ENCODE measurements around the gene UBALD1. TPM values are rescaled to one million over a fixed set of nuclear protein-coding genes. Genes with fewer than 3 reads are reported as not detected.

Gene UBALD1
- total RNA-seq, 1 donor from 2014 or later = 23.4 TPM

DNA sequence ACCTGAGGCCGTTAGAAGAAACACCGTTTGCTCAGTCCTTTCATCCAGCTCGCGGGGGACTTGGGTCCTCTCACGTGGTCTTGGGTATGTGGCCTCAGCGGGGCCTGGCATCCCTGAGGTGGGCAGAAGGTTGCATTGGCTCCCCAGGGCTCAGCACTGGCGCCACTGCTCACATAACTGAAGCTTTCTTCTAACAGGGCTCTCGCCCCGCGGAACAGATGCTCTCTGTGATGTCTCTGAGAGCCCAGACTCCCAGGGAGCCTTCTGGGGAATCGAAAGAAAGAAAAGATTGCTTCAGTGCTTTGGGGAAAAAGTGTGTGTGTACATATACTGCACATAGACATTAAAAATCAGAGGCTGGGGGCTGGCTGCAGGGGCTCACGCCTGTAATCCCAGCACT is 20.1 kb upstream of the UBALD1 start:
- TF ChIP-seq, protein P1, sequence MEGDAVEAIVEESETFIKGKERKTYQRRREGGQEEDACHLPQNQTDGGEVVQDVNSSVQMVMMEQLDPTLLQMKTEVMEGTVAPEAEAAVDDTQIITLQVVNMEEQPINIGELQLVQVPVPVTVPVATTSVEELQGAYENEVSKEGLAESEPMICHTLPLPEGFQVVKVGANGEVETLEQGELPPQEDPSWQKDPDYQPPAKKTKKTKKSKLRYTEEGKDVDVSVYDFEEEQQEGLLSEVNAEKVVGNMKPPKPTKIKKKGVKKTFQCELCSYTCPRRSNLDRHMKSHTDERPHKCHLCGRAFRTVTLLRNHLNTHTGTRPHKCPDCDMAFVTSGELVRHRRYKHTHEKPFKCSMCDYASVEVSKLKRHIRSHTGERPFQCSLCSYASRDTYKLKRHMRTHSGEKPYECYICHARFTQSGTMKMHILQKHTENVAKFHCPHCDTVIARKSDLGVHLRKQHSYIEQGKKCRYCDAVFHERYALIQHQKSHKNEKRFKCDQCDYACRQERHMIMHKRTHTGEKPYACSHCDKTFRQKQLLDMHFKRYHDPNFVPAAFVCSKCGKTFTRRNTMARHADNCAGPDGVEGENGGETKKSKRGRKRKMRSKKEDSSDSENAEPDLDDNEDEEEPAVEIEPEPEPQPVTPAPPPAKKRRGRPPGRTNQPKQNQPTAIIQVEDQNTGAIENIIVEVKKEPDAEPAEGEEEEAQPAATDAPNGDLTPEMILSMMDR (IDR thresholded peaks at IDR 0.05) = no peak
- ATAC-seq (ENCODE audit: low read depth) = no peak
- intact Hi-C loops (cut with micrococcal nuclease) = no loop called here
- ChIA-PET POLR2A (interaction anchor here (1.3 kb wide), 1 partner anchor 10 kb away, joined by 5 read pairs; the partner anchor contains the start of gene MGRN1), CTCF (no interaction called here)
- peaks cover 29% of the 10 kb centered on the region for H3K36me3 Mint-ChIP-seq (ENCODE audit: low read depth)
- H3K9me3 Mint-ChIP-seq = peaks cover 4% of the 10 kb centered on the region
- H3K27me3 Mint-ChIP-seq = no peaks in the 10 kb centered on the region
- DNase-seq = no peak
- no peak overlapping the region for H3K4me3 Mint-ChIP-seq
- H3K4me1 Mint-ChIP-seq = peaks cover 7% of the 10 kb centered on the region
- H3K27ac Mint-ChIP-seq = no peak overlapping the region

DNA sequence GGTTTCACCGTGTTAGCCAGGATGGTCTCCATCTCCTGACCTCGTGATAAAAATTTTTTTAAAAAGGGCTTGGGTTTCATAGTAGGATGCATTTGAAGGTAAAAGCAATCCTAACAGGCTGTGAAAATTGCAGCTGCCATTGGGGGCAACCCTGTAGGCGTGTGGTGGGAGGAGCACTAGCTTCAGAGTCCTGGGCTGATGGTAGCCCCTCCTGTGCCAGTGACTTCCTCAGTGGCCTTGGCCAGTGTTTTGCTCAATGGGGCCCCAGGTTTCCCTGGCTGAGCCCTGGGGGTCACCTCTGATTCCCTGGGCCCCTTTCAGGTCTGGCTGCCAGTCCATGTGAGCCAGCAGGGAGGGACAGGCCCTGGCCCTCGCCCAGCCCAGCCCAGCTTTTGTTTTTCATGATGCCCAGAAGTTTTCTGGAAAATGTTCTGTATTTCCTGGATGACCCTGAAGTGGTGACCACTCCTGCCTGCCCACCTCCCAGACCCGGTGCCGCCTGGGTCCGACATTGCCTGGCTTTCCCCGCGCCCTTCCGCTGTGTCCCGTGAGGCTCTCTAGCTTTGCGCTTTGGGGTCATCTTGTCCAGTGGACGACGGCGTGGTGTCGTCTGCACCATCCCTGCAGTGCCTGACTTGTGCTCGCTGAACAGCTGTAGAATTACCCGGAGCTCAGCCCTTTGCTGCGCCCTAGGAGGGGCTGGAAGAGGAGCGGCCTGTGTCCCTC is 19.4 kb upstream of the UBALD1 start:
- Mint-ChIP-seq H3K9me3 (peaks cover 4% of the 10 kb centered on the region), H3K36me3 (ENCODE audit: low read depth) (peaks cover 29% of the 10 kb centered on the region), H3K4me1 (peaks cover 9% of the 10 kb centered on the region), H3K27me3 (no peaks in the 10 kb centered on the region), H3K27ac (no peak overlapping the region), H3K4me3 (no peak overlapping the region)
- TF ChIP-seq, protein P1 (IDR thresholded peaks at IDR 0.05) = no peak
- no peak for DNase-seq
- intact Hi-C loops (cut with micrococcal nuclease) = no loop called here
- CTCF ChIA-PET = no interaction called here
- POLR2A ChIA-PET = interaction anchor here (1.3 kb wide), 1 partner anchor 9 kb away, joined by 5 read pairs; the partner anchor contains the start of gene MGRN1
- no peak for ATAC-seq (ENCODE audit: low read depth)

DNA sequence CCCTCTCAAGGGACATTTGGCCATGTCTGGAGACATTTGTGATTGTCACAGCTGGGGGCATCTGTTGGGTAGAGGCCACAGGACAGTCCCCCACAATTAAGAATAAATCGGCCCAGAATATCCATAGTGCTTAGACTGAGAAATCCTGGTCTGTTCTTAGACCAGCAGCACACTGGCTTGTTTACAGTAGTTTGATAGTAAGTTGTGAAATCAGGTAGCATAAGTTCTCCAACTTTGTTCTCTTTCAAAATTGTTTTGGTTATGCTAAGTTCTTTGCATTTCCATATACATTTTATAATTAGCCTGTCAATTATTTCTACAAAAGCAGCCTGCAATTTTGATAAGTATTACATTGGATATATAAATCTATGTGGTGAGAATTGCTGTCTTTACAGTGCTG is 16.8 kb upstream of the UBALD1 start:
- intact Hi-C loops (cut with micrococcal nuclease) = no loop called here
- H3K36me3 Mint-ChIP-seq (ENCODE audit: low read depth) = peaks cover 19% of the 10 kb centered on the region
- H3K4me3 Mint-ChIP-seq = no peak overlapping the region
- no peak overlapping the region for H3K27ac Mint-ChIP-seq
- DNase-seq (no peak), ATAC-seq (ENCODE audit: low read depth) (no peak)
- POLR2A ChIA-PET = no interaction called here
- H3K4me1 Mint-ChIP-seq = peaks cover 16% of the 10 kb centered on the region
- CTCF ChIA-PET = no interaction called here
- no peaks in the 10 kb centered on the region for H3K27me3 Mint-ChIP-seq
- peaks cover 4% of the 10 kb centered on the region for H3K9me3 Mint-ChIP-seq
- TF ChIP-seq, protein P1 (IDR thresholded peaks at IDR 0.05) = no peak

DNA sequence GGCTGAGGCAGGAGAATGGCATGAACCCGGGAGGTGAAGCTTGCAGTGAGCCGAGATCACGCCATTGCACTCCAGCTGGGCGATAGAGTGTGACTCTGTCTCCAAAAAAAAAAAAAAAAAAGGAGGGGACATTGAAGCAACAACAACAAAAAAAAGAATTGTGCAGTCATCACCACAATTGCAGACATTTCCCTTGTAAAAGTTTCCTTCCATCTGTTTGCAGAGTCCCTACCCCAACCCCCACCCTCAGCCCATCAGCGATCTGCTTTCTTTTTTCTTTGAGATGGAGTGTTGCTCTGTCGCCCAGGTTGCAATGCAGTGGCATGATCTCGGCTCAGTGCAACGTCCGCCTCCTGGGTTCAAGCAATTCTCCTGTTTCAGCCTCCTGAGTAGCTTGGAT is 13.6 kb upstream of the UBALD1 start:
- peaks cover 4% of the 10 kb centered on the region for H3K9me3 Mint-ChIP-seq

DNA sequence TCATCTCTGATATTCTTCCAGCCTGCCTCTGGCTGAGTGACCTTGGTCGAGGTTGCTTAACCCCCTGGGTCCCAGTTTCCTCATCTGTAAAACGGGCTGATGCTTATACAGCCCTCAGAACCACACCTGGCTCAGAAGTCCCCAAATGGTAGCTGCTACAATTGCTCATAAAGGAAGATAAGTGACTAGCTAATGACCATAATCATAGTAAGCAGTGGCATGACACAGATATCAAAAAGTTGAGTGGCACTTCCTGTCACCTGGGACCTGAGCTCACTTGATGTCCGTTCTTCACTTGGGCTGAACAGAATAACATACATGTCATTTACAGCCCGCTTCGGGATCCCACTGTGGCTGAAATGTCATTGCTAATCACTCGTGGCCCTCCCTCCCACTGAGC is 11.7 kb upstream of the UBALD1 start:
- Mint-ChIP-seq H3K4me1 (peaks cover 34% of the 10 kb centered on the region), H3K36me3 (ENCODE audit: low read depth) (peaks cover 12% of the 10 kb centered on the region), H3K4me3 (peak overlapping the region; percentile 99), H3K27ac (peak overlapping the region; percentile 95), H3K27me3 (no peaks in the 10 kb centered on the region), H3K9me3 (peaks cover 4% of the 10 kb centered on the region)
- ATAC-seq (ENCODE audit: low read depth) = no peak
- CTCF ChIA-PET = interaction anchor here (1.4 kb wide), 1 partner anchor 10 kb away, joined by 8 read pairs; no protein-coding TSS in a partner anchor
- no peak for DNase-seq
- intact Hi-C loops (cut with micrococcal nuclease) = no loop called here
- POLR2A ChIA-PET = interaction anchor here (0.7 to 1.5 kb wide), 2 partner anchors 10 to 66 kb away, joined by 3 to 5 read pairs; no protein-coding TSS in a partner anchor
- TF ChIP-seq, protein P1 (IDR thresholded peaks at IDR 0.05) = no peak

More for the DNA sequence above, 13.6 kb upstream of the UBALD1 start:
- intact Hi-C loops (cut with micrococcal nuclease) = no loop called here
- Mint-ChIP-seq H3K27ac (no peak overlapping the region), H3K4me1 (peaks cover 35% of the 10 kb centered on the region), H3K36me3 (ENCODE audit: low read depth) (peaks cover 14% of the 10 kb centered on the region), H3K4me3 (no peak overlapping the region), H3K27me3 (no peaks in the 10 kb centered on the region)
- POLR2A ChIA-PET = interaction anchor here (0.7 kb wide), 1 partner anchor 26 kb away, joined by 3 read pairs; no protein-coding TSS in a partner anchor
- CTCF ChIA-PET = interaction anchor here (0.7 kb wide), 1 partner anchor 140 kb away, joined by 3 read pairs; no protein-coding TSS in a partner anchor
- DNase-seq (no peak), ATAC-seq (ENCODE audit: low read depth) (no peak)
- TF ChIP-seq, protein P1 (IDR thresholded peaks at IDR 0.05) = no peak

Measured in activated B cell treated with CpG ODN at 0.5 μM for 24 hours (primary cell).